HepG2 (cell line): ENCODE results near the gene ZNF530. TPM values are rescaled to one million over a fixed set of nuclear protein-coding genes. Genes with fewer than 3 reads are reported as not detected.

Experiments used
- HCFC1 ChIP-seq: fragments of 150-350 bp; IDR thresholded peaks from 2 replicates; pipeline ENCODE4 v1.6.1; 2014; ENCODE audit warnings: low read depth, low read length
- KMT2A ChIP-seq: sonication (generic); formaldehyde crosslinking; IDR thresholded peaks from 2 replicates; pipeline ENCODE4 v1.4.0; 2020; ENCODE audit warnings: missing genetic modification reagents
- MATR3 ChIP-seq: sonication (generic); formaldehyde crosslinking; IDR thresholded peaks from 2 replicates; pipeline ENCODE4 v1.4.0; 2020; ENCODE audit warnings: missing genetic modification reagents
- NFKB2 ChIP-seq: sonication (generic); formaldehyde crosslinking; IDR thresholded peaks from 2 replicates; pipeline ENCODE4 v1.4.0; 2020; ENCODE audit warnings: missing genetic modification reagents, borderline replicate concordance
- XBP1 ChIP-seq: sonication (generic); formaldehyde crosslinking; IDR thresholded peaks from 2 replicates; pipeline ENCODE4 v1.5.0; 2020; ENCODE audit warnings: missing genetic modification reagents
- YY1 ChIP-seq: IDR thresholded peaks from 2 replicates; pipeline ENCODE4 v1.6.1; 2011; ENCODE audit warnings: low read length, low read depth, moderate library complexity, mild to moderate bottlenecking; ENCODE audit not compliant: insufficient read depth, insufficient replicate concordance
- ZFX ChIP-seq: sonication (generic); formaldehyde crosslinking; IDR thresholded peaks from 2 replicates; pipeline ENCODE4 v1.4.0; 2020; ENCODE audit warnings: mild to moderate bottlenecking, low read depth, missing genetic modification reagents, moderate library complexity
- ZMAT3 ChIP-seq: sonication (generic); formaldehyde crosslinking; conservative IDR thresholded peaks from 2 replicates; pipeline ENCODE4 v1.7.0; 2021; ENCODE audit warnings: missing genetic modification reagents
- ZNF343 ChIP-seq: sonication (generic); formaldehyde crosslinking; IDR thresholded peaks from 2 replicates; pipeline ENCODE4 v1.4.0; 2020; ENCODE audit warnings: mild to moderate bottlenecking, missing genetic modification reagents
- ZNF614 ChIP-seq: IDR thresholded peaks from 2 replicates; pipeline ENCODE4 v1.6.1; 2018; ENCODE audit warnings: missing biosample characterization, missing genetic modification reagents, inconsistent platforms, borderline replicate concordance
- polyA plus RNA-seq, 8 experiments: library from polyadenylated mRNA; depleted of rRNA in 3 of 8; stranded (reverse) in 7 of 8; unstranded in 1 of 8; fragments of >200 nt; fragmentation: Illumina TruSeq in 4 of 8; extraction: Trizol in 4 of 8; gene quantifications; 2 replicates each; pipeline versions ENCODE4 v1.2.1 to v1.2.3, GENCODE V29; 2011 to 2016; ENCODE audit warnings: low read depth in 4 of 8, missing spikeins in 1 of 8, mixed read lengths in 1 of 8; ENCODE audit not compliant: insufficient read depth in 1 of 8
- total RNA-seq, 5 experiments: library from RNA; depleted of rRNA; stranded (reverse); fragments of >200 nt; fragmentation: Illumina TruSeq; extraction: Trizol; gene quantifications; 2 replicates each; pipeline ENCODE4 v1.2.3, GENCODE V29; 2016; ENCODE audit warnings: low read depth in 1 of 5
- TF ChIP-seq, protein P1 (sequence below): IDR thresholded peaks from 2 replicates; pipeline ENCODE4 v1.6.1; 2016; ENCODE audit warnings: low read depth, borderline replicate concordance
- TF ChIP-seq, protein P2 (sequence below): IDR thresholded peaks from 2 replicates; pipeline ENCODE4 v1.6.1; 2016; ENCODE audit warnings: control low read depth
- TF ChIP-seq, protein P3 (sequence below): sonication (generic); formaldehyde crosslinking; IDR thresholded peaks from 2 replicates; pipeline ENCODE4 v1.4.0; 2020; ENCODE audit warnings: missing genetic modification reagents, borderline replicate concordance
- TF ChIP-seq, protein P4 (sequence below): sonication (generic); formaldehyde crosslinking; IDR thresholded peaks from 2 replicates; pipeline ENCODE4 v1.4.0; 2020; ENCODE audit warnings: missing genetic modification reagents
- TF ChIP-seq, protein P5 (sequence below): sonication (generic); formaldehyde crosslinking; IDR thresholded peaks from 2 replicates; pipeline ENCODE4 v1.8.1; 2022; ENCODE audit warnings: mild to moderate bottlenecking, missing genetic modification reagents
- TF ChIP-seq, protein P6 (sequence below): sonication (generic); formaldehyde crosslinking; IDR thresholded peaks from 2 replicates; pipeline ENCODE4 v1.4.0; 2020; ENCODE audit warnings: missing genetic modification reagents, mild to moderate bottlenecking, borderline replicate concordance
- TF ChIP-seq, protein P7 (sequence below): sonication (generic); formaldehyde crosslinking; IDR thresholded peaks from 2 replicates; pipeline ENCODE4 v1.8.1; 2022; ENCODE audit warnings: low read depth, mild to moderate bottlenecking, missing genetic modification reagents

Gene ZNF530
- total and polyA plus RNA-seq, 2 of the 13 experiments (the other 11 are each of a cell fraction or from before 2014, with no cell fraction given), result 1.1 to 7.8 TPM

DNA sequence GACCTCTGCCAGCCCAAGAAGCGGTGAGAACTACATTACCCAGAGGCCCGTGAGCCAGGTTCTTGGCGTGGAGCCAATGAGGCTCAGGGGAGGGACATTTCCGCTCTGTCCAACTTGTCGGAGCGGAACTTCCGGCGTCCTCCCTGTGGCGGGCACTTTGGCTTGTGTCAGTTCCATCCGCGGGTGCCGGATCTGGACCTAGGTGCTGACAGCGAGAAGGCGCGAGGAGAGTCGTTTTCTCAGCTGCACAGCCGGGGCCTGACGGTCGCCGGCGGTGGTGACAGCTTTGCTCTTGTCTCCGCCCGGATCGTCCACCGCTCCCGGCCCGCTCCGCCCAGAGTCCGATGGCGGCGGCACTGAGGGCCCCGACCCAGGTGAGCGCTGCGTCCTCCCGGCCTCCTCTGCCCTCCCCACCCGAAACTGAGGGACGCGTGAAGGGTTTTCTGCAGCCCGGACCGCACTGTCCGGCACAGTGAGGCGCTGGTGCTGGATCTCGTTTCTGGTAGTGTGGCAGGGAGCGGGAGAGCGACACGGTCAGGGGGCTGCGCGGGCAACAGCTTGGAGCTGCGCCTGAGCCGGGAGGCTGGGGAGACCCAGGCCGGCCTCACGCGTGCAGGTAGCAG, at the start of gene ZNF530 (continued):
- TF ChIP-seq NFKB2, result no peak; the same call in 1 of the 2 replicates
- TF ChIP-seq, protein P1, sequence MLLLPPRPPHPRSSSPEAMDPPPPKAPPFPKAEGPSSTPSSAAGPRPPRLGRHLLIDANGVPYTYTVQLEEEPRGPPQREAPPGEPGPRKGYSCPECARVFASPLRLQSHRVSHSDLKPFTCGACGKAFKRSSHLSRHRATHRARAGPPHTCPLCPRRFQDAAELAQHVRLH (CRISPR knock-in tag), result peak; percentile 66; the same call in 1 of the 2 replicates
- TF ChIP-seq, protein P2, sequence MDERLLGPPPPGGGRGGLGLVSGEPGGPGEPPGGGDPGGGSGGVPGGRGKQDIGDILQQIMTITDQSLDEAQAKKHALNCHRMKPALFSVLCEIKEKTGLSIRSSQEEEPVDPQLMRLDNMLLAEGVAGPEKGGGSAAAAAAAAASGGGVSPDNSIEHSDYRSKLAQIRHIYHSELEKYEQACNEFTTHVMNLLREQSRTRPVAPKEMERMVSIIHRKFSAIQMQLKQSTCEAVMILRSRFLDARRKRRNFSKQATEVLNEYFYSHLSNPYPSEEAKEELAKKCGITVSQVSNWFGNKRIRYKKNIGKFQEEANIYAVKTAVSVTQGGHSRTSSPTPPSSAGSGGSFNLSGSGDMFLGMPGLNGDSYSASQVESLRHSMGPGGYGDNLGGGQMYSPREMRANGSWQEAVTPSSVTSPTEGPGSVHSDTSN (CRISPR knock-in tag), result no peak
- no peak for TF ChIP-seq ZNF614 (CRISPR knock-in tag)
- TF ChIP-seq, protein P3, sequence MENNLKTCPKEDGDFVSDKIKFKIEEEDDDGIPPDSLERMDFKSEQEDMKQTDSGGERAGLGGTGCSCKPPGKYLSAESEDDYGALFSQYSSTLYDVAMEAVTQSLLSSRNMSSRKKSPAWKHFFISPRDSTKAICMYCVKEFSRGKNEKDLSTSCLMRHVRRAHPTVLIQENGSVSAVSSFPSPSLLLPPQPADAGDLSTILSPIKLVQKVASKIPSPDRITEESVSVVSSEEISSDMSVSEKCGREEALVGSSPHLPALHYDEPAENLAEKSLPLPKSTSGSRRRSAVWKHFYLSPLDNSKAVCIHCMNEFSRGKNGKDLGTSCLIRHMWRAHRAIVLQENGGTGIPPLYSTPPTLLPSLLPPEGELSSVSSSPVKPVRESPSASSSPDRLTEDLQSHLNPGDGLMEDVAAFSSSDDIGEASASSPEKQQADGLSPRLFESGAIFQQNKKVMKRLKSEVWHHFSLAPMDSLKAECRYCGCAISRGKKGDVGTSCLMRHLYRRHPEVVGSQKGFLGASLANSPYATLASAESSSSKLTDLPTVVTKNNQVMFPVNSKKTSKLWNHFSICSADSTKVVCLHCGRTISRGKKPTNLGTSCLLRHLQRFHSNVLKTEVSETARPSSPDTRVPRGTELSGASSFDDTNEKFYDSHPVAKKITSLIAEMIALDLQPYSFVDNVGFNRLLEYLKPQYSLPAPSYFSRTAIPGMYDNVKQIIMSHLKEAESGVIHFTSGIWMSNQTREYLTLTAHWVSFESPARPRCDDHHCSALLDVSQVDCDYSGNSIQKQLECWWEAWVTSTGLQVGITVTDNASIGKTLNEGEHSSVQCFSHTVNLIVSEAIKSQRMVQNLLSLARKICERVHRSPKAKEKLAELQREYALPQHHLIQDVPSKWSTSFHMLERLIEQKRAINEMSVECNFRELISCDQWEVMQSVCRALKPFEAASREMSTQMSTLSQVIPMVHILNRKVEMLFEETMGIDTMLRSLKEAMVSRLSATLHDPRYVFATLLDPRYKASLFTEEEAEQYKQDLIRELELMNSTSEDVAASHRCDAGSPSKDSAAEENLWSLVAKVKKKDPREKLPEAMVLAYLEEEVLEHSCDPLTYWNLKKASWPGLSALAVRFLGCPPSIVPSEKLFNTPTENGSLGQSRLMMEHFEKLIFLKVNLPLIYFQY (CRISPR knock-in tag), result no peak
- peak; percentile 93 for TF ChIP-seq HCFC1
- TF ChIP-seq ZFX (CRISPR knock-in tag), result peak; percentile 67
- TF ChIP-seq, protein P4, sequence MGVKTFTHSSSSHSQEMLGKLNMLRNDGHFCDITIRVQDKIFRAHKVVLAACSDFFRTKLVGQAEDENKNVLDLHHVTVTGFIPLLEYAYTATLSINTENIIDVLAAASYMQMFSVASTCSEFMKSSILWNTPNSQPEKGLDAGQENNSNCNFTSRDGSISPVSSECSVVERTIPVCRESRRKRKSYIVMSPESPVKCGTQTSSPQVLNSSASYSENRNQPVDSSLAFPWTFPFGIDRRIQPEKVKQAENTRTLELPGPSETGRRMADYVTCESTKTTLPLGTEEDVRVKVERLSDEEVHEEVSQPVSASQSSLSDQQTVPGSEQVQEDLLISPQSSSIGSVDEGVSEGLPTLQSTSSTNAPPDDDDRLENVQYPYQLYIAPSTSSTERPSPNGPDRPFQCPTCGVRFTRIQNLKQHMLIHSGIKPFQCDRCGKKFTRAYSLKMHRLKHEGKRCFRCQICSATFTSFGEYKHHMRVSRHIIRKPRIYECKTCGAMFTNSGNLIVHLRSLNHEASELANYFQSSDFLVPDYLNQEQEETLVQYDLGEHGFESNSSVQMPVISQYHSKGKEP (CRISPR knock-in tag), result no peak
- TF ChIP-seq, protein P5, sequence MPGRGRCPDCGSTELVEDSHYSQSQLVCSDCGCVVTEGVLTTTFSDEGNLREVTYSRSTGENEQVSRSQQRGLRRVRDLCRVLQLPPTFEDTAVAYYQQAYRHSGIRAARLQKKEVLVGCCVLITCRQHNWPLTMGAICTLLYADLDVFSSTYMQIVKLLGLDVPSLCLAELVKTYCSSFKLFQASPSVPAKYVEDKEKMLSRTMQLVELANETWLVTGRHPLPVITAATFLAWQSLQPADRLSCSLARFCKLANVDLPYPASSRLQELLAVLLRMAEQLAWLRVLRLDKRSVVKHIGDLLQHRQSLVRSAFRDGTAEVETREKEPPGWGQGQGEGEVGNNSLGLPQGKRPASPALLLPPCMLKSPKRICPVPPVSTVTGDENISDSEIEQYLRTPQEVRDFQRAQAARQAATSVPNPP (CRISPR knock-in tag), result no peak
- peak; percentile 73; the same call in 1 of the 2 replicates for TF ChIP-seq KMT2A (CRISPR knock-in tag)
- TF ChIP-seq, protein P6, sequence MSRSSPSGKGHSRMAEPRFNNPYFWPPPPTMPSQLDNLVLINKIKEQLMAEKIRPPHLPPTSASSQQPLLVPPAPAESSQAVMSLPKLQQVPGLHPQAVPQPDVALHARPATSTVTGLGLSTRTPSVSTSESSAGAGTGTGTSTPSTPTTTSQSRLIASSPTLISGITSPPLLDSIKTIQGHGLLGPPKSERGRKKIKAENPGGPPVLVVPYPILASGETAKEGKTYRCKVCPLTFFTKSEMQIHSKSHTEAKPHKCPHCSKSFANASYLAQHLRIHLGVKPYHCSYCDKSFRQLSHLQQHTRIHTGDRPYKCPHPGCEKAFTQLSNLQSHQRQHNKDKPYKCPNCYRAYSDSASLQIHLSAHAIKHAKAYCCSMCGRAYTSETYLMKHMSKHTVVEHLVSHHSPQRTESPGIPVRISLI (CRISPR knock-in tag), result no peak
- TF ChIP-seq XBP1 (CRISPR knock-in tag), result no peak
- TF ChIP-seq ZMAT3 (CRISPR knock-in tag), result 0 out of 2 replicates have a peak, but pooled peaks have one; percentile 42
- peak; percentile 41 for TF ChIP-seq YY1
- TF ChIP-seq ZNF343 (CRISPR knock-in tag), result no peak
- no peak for TF ChIP-seq MATR3
- TF ChIP-seq, protein P7, sequence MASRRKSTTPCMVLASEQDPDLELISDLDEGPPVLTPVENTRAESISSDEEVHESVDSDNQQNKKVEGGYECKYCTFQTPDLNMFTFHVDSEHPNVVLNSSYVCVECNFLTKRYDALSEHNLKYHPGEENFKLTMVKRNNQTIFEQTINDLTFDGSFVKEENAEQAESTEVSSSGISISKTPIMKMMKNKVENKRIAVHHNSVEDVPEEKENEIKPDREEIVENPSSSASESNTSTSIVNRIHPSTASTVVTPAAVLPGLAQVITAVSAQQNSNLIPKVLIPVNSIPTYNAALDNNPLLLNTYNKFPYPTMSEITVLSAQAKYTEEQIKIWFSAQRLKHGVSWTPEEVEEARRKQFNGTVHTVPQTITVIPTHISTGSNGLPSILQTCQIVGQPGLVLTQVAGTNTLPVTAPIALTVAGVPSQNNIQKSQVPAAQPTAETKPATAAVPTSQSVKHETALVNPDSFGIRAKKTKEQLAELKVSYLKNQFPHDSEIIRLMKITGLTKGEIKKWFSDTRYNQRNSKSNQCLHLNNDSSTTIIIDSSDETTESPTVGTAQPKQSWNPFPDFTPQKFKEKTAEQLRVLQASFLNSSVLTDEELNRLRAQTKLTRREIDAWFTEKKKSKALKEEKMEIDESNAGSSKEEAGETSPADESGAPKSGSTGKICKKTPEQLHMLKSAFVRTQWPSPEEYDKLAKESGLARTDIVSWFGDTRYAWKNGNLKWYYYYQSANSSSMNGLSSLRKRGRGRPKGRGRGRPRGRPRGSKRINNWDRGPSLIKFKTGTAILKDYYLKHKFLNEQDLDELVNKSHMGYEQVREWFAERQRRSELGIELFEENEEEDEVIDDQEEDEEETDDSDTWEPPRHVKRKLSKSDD, result peak; percentile 72
